Measurements from ENCODE around the gene HAAO.
A peak's percentile ranks its signal among the peaks of the same experiment; 100 is the strongest.

The HAAO gene

DNA sequence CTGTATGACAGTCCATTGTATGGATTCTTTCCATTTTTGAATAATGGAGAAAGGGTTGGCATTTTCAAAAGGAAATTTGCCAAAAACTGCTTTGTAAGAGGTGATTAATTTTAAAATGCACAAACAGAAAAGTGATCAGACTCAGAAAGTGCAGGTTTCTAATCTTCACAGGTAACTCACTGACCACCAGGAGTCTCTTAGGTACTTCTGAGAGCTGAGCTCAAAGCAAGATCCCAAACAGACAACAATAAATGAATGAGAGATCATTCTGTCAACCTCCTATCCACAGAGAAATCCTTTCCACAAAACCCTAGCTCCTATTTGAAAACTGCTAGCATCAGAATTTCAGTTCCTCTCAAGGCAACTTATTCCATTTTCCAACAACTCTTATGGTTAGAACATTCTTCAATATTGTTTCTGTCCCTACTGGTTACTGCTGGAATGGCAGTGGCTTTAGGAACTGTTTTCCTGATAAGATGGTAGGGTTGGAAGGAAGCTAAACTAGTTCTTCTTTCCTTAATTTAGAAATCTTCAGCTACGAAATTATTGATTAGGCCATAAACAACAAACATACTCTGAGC is 20.6 kb upstream of the HAAO start:
- DNase-seq, result no peak

DNA sequence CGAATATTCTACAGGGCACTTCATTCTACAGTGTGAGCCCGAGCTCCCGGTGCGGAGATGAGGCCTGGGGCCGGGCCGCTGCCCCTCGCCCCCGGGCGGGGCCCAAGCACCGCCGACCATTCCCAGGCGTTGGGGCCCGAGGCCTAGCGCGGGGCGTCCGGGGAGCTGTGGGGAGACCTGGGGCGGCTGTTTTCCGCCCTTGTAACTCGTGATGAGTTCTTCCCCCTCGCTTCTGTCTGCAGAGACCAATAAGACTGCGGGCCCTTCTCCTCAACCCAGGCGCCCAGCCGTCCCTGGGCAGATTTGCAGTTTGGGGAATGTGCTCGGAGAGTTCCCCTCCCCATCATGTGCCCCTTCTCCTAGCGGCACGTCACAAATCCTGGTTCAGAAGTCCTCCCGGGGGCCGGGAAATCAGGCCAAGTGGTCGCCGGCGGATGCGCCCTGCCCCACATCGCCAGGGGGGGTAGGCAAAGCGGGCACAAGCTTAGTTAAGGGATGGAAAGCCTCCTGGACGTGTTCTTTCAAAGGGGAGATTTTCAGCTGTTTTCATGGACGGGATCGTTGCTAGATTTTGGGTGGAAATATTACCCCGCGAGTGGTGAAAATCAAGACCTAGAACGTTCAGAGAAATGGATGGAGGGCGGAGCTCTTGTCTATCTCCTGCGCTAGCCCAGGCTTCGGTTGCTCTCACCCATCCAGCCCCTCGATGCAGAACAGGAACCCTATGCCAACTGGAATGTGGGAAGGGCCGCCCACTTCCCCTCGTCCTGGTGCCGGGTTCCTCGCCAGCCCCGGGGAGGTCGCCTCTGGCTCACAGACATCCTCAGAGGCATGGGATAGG is 18.8 kb upstream of the HAAO start:
- peak; percentile 31 for DNase-seq

DNA sequence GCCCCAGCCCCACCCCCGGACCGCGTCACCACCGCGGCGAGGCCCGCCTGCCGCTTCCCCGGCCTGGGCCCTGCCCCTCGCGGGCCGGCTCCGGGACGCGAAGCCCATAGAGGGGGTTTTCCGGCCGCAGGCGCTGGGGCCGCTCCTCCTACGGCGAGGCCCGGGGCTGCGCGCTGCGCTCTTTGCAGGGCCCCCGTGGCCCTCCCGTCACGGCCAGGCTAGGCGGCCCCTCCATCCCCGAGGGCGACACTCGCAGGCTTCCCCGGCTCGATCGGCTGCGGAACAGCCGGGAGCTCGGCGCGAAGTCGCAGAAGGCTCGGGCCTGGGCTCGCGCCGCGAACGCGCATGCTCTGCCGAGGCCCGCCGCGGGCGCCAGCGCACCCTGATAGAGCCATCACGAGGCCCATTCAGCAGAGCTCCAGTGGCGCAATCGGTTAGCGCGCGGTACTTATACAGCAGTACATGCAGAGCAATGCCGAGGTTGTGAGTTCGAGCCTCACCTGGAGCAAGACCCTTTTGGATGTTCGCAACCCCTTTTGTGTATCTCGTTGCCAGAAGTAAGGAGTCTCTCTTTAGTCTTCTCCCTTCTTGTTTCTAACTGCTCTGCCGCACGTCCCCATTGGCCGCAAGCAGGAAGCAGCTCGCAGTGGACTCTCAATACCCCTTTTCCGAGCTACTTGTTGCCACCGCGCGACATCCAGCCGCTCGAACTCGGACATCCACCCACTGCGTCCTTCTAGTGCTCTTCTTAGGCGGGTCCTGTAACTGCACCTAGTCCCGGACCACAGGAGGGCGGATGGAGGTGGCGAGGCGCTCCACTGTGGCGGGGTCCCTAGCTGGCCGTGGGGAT is 18.0 kb upstream of the HAAO start:
- DNase-seq, result peak; percentile 95

DNA sequence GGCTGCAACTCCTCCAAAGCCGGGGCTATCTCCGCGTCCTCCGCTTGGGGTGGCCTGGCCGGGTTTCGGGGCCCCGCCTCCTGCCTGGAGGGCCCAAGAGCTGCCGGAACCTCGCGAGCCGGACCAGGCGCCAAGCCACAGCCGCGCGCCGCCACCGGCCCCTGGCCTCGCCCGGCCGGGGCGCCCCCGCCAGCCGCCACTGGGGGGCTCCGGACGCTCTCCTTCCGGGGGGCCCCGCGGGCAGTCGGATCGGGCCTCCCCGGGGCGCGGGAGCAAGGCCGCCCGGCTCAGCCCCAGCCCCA is 17.4 kb upstream of the HAAO start:
- DNase-seq, result peak; percentile 58

DNA sequence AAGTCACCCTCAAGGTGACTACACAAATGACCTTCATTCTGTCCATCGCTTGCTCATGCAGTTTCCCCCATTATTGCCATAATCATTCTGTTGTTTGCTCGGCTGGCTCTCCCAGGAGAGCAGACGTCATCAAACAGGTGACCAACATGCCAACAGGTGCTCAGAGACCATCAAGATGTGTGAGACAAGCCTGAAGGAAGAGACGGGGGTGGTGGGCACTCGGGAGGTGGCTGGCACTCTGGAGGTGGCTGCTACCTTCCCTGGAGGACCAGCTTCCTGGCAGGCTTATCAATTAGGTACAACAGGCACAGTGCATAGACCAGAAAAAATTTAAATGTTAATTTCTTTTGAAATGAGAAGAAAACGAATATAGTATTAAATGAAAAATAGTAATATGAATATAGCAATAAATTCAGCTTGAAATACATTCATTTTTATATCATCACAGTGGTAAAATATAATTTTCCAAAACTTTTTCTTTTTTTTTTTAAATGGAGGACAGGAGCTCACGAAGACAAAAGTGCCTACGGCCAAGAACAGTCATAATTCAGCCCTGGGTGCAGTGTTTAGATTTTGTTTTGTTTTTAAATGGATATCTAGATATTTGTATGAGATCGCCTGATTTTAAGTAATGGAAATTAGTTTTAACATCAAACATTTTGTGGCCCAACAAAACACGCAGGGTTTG is 16.9 kb upstream of the HAAO start:
- no peak for DNase-seq

DNA sequence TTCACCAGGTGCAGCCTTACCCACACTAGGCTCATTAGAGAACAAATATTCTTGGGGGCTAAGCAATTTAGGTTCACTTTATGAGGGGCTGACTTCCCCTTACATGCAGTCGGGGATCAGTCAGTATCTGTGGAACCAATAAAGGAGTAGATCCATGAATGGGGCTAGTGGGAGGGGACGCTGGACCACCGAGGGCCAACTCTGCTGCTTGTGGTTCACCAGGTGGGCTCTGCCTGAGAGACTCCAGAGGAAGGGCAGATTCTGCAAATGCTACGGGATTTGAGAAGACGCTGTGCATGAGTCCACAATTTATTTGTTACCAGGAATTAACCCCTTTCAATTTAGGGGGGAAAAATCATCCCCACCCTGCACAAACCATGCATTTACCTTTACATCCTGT is 15.9 kb upstream of the HAAO start:
- no peak for DNase-seq

DNA sequence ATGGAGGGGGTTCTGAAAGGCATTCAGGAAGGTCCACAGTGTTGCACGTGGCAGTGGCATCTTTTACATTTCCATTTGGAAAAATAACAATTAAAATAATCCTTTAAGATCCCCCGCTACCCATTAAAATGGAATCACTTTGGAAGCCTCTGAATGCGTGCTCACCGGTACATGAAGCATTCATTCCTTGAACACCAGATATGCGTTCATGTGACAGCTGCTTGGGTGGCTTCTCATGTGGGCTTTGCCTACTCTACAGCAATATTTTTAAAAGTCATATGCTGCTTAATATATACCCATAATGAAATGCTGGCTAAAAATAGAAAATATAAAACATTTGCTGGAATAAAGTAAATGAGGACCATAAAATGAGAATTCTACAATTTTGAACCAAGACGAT is 14.4 kb upstream of the HAAO start:
- no peak for DNase-seq

DNA sequence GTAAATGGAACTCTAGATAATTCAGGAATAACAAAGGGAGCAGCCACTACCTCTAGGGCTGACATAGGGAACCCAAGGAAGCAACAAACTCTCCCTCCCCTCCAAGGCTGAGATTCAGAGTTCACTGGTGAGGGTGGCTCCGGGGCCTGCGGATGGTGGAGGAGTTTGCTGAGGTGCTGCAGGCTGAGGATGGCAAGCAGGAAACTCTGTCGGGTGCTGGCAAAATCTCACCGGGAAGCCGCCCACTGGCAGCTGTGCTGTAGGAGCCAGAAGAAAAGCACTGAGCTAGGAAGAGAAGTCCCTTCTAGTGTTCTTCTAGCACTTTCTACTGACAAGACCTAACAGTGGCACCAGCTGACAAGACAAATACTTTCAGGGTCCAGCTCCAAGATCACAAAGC is 12.5 kb upstream of the HAAO start:
- no peak for DNase-seq

DNA sequence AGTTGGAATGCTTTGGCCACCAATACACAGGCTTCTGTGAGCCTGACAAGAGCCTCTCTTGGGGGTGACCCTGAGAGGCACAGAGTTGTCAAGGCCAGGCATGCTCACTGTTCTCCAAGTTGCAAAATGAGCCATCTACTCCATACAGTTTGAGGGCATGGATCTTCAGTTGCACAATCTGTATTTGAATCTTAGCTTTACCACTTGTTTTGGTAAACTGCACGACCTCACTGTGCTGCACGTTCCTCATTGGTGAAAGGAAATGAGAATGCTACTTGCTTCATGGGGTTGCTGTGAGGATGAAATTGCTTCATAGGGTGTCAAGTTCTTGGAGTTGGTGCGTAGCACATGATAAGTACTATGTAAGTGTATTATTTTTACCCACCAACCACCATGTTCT is 12.0 kb upstream of the HAAO start:
- no peak for DNase-seq

DNA sequence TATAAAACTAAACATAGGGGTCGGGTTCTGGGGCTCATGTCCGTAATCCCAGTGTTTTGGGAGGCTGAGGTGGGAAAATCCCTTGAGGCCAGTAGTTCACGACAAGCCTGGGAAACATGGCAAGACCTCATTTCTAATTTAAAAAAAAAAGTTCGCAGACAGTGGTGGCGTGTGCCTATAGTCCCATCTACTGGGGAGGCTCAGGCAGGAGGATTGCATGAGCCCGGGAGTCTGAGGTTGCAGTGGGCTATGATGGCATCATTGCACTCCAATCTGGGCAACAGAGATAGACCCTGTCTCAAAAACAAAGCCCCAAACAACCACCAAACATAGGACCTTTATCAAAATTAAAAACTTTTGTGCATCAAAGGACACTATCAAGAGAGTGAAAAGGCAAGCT is 9.8 kb upstream of the HAAO start:
- no peak for DNase-seq

DNA sequence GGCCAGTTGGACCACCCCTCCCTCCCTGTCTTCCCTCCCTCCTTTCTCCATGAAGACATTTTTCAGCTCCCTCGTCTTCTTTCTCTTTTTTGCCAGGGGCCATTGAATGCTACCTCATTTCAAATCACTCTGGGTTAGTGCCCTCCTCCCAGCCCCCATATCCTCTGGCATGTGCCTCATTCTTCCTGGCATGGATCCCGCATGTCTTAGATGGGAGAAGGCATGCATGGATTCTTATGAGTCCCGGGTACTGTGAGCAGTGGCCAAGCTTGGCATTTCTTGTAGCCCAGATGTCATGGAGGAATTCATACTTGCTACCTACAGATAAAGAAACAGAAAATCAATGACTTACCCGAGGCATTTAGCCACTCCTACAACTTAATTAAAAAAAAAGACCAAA is 9.0 kb upstream of the HAAO start:
- no peak for DNase-seq

DNA sequence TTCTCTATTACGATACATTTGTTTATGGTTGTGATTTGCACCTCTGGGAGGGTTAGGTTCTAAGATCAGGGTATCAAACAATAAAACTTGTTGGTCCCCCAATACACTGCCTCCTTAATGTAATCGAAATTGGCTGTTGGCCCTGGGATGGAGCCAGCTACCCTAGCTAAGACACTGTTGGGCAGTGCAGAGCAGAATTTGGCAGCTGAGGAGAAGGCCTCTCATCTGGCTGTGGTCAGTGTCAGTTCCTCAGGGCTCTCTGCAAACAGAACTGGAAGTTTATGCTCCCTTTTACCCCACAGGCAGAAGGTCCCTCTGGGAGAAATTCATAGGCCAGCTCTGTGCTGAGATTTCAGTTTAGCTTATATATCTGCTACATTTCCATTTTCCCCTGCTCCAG is 8.6 kb upstream of the HAAO start:
- no peak for DNase-seq

DNA sequence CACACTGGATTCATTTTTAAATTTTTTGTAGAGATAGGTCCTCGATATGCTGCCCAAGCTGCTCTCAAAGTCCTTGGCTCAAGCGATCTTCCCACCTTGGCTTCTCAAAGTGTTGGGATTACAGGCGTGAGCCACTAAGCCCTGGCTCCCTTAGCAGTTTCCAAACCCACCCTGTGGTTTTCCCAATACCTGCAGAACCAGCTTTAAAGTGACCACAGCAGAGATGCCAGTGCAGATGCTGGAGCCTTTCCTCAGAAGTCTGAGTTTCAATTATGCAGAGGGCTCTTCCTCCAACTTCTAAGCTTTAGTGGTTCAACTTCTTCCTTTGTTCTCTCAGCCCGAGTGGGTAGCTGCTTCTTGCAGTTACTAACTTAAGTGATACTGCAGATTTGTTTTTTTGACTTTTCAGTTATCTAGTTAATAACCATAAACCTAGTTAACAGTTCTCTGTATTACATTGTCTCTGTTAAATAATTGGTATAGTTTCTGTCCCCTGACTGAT is 8.1 kb upstream of the HAAO start:
- DNase-seq, result no peak

DNA sequence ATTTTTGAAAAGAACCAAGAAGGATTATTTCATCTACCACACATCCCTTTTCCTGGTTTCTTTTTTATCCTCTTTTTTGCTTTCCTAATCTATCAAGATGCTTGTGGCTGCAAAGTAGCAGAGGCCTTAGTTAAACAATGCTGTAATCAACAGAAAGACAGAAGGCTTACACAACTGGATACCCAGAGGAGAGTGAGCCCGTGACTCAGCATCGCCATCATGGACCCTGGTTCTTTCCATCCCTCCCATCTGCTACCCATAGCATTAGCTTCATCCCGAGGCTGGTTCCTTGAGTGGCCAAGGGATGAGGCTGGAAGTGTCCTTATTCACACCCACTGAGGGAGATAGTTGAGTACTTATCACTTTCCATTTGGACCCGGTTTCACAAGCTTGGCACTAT is 7.5 kb upstream of the HAAO start:
- DNase-seq, result no peak

DNA sequence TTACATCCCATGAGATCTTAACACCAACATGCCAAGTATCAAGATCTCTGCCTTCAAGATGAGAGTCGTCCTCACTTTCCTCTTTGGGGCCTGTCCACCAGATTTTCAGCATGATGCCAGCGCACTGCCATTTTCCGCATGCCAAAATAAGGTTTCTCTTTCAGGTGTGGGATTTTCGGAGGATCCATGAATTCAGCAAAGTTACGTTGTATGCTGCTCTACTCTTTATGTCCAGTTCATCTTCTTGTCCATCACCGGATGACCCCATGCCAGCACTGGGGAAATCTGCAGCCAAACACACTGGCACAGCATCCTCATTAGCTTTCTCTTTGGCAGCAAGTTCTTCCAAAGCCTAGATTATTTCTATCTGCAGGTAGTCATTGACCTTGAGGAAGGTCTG is 4.9 kb upstream of the HAAO start:
- DNase-seq, result no peak

DNA sequence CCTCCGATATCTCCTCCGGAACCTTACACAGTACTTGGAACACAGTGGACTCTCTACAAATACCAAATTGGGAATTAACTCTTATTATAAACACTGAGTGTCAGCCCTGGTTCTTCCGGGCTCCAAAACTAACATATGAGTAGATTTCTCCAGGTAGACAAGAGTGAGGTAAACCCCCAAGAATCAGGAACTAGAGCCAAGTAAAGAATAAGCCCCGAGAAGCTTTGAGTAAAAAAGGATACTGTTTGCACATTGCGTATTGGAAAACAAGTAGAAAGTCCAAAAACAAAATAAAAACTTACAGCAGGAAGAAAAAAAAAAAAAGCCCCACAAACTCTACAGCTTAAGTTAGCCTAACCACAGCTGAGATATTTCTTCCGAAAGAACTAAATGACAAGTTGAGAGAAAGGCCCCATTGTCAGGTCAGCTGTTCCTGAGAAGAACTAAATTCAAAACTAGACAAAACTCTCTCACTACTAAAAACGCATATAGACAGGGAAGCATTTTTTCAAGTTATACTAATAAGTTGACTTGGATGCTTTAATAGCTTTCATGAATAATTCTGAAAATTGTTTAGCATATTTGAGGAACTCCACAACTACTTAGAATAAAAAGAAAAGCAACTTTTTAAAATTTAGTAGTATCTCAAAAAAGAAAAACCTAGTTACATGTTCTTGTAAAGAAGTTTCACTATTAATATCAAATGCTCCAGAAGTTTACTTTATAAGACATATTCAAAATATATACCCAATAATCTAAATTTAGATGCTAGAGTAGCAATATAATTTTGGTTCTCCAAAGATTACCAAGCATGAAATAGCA is 4.3 kb upstream of the HAAO start:
- no peak for DNase-seq

DNA sequence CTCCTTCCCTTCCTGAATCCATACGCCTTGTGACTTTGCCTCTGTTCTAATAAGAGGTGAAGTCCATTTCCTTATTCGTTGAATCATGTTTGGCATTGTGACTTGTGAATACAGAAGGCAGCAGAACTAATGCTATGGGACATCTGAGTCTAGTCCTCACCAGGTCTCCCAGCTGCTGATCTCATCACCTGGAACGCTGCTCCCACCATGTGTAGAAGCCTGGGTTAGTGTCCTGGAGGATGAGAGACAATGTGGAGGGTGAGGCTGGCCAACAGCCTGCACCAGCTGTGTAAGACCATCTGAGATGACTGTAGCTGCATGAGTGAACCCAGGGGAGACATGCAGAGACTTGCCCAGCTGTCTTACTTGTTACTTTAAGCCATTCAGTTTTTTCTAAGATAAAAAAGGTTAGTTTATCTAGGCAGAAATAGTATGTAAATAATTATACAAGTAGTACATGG is 3.5 kb upstream of the HAAO start:
- DNase-seq, result no peak

DNA sequence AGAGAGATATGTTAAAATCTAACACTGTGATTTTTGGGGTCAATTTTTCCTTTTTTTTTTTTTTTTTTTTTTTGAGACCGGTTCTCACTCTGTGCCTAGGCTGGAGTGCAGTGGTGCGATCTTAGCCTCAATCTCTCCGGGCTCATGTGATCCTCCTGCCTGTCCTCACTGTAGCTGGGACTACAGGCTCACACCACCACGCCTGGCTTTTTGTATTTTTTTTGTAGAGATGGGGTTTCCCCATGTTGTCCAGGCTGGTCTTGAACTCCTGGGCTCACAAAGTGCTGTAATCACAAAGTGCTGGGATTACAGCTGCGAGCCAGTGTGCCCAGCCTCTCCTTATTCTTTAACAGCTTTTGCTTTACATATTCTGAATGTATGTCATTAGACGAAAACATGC is 2.9 kb upstream of the HAAO start:
- DNase-seq, result no peak

DNA sequence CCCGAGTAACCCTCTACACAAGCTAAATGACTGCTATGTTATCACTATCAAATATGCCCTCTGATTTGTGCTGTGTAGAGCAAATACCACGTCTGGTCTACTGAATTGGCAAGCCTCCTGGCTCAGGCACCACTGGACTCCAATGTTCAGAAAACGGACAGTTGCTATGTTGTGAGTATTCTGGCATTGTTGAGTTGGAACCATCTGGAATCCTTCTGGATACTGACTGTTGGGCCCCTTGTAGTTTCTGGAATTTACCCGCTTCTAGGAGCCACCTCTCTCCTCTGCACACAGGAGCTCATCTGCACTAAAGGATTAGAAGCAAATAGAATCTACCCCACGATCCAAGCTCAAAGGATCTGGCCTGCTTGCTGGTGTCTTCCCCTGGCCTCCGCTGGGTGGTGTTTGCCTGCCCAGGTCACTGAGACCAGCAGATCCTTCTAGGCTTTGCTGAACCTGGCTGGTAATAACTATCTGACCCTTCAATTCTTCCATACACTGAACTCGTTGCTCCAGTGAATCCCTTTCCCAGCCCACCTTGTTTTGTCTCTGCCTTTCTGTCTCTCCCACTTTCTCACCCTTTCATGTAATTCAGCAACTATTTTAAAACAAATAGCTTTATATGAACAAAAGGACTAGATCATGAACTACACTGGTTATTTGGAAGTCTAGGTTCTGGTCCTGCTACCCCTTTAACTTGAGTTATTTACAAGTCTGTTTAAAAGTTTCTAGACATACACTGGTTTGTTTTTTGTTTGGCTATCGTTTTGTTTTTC is 2.1 kb upstream of the HAAO start:
- no peak for DNase-seq

DNA sequence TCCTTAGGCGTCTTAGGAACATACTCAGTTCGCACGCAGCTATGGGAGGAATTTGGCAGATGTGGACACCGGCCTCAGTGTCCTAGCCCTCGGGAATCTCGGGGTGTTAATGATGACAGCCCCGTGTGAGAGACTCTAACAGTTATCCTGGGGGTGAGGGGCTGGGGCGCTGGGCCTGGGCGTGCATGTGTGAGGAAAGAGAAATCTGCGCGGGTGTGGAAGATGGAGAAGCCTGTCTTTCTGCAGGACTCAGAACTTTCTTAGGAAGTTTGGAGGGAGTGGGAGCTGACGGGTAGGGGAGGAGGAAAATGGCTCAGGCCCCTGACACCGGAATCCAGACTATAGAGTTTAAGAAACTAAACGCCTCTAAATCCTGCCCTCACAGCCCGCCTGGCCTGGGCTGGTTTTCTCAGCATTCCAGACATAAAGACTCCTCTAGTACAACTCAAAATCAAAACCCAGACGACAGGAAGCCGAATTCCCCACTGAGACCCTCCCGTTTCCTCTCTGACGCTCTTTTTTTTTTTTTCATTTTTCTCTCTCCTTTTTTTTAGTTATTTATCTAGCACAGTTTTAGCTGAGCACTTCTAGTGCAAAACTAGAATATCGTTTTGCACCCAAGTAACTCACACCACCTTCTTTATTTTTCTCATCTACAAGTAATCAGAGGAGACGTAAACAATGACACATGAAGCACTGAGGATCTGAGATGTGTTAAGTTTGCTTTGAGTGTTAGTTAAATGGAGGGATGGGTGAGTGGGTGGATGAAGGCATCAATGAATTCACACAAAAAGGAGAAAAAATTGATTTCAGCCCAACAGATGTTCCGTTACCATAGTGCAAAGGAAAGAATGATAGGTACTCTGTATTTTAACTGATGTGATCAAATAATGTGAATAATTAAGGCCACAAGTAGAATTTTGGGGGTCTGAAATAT is 1.2 kb upstream of the HAAO start:
- no peak for DNase-seq

All from CD4-positive, alpha-beta T cell treated with Interleukin-4 for 4 hours (primary cell).